H1 (cell line): ENCODE measurements around the gene KDM6B.

Experiments used
- BRCA1 ChIP-seq: IDR thresholded peaks from 2 replicates; pipeline ENCODE4 v1.6.1; 2012; ENCODE audit warnings: low read depth, low read length, improper control_type of control experiment
- CREB1 ChIP-seq: IDR thresholded peaks from 2 replicates; pipeline ENCODE4 v1.6.1; 2012; ENCODE audit warnings: inconsistent platforms
- EZH2 ChIP-seq: fragments of 200-600 bp; sonication (generic); IDR thresholded peaks from 2 replicates; pipeline ENCODE4 v1.7.1; 2012; ENCODE audit warnings: low read depth, mild to moderate bottlenecking, moderate library complexity, low read length, inconsistent platforms; ENCODE audit not compliant: severe bottlenecking
- POLR2A ChIP-seq, 2 experiments: IDR thresholded peaks; 1 replicate in 1 of 2; 2 replicates in 1 of 2; pipeline ENCODE4 v1.6.1; 2011; ENCODE audit warnings: low read depth in 2 of 2, low read length in 2 of 2, mild to moderate bottlenecking in 2 of 2; ENCODE audit errors: control extremely low read depth in 1 of 2
- POLR2AphosphoS5 ChIP-seq: IDR thresholded peaks from 2 replicates; pipeline ENCODE4 v1.6.1; 2011; ENCODE audit warnings: low read depth, low read length
- RAD21 ChIP-seq, 2 experiments: IDR thresholded peaks in 1 of 2; conservative IDR thresholded peaks in 1 of 2; 2 replicates each; pipeline ENCODE4 v1.6.1; 2011; ENCODE audit warnings: low read depth in 2 of 2, low read length in 2 of 2, improper control_type of control experiment in 1 of 2, inconsistent platforms in 1 of 2, mild to moderate bottlenecking in 1 of 2, moderate library complexity in 1 of 2
- SIX5 ChIP-seq: IDR thresholded peaks from 2 replicates; pipeline ENCODE4 v1.6.1; 2011; ENCODE audit warnings: mild to moderate bottlenecking, low read depth, low read length
- SP1 ChIP-seq: IDR thresholded peaks from 2 replicates; pipeline ENCODE4 v1.6.1; 2011; ENCODE audit warnings: low read depth, low read length
- TAF1 ChIP-seq: IDR thresholded peaks from 2 replicates; pipeline ENCODE4 v1.6.1; 2011; ENCODE audit warnings: mild to moderate bottlenecking, low read depth, low read length
- TCF12 ChIP-seq: IDR thresholded peaks from 2 replicates; pipeline ENCODE4 v1.6.1; 2011; ENCODE audit warnings: low read depth, mild to moderate bottlenecking, low read length
- TEAD4 ChIP-seq: IDR thresholded peaks from 2 replicates; pipeline ENCODE4 v1.6.1; 2012; ENCODE audit warnings: low read depth, low read length, inconsistent platforms, mixed read lengths
- YY1 ChIP-seq: IDR thresholded peaks from 2 replicates; pipeline ENCODE4 v1.6.1; 2011; ENCODE audit warnings: low read depth, mild to moderate bottlenecking, low read length
- TF ChIP-seq, protein P1 (sequence below), 3 experiments: IDR thresholded peaks; 1 replicate in 2 of 3; 2 replicates in 1 of 3; pipeline versions ENCODE4 v1.5.1 to v1.6.1; 2011; ENCODE audit warnings: low read length in 3 of 3, mild to moderate bottlenecking in 3 of 3, inconsistent platforms in 2 of 3, low read depth in 1 of 3, moderate library complexity in 1 of 3; ENCODE audit not compliant: insufficient read depth in 1 of 3; ENCODE audit errors: control extremely low read depth in 1 of 3

- no peak for TF ChIP-seq TEAD4
- TF ChIP-seq EZH2: no peak
- TF ChIP-seq SIX5: no peak
- TF ChIP-seq, protein P1, sequence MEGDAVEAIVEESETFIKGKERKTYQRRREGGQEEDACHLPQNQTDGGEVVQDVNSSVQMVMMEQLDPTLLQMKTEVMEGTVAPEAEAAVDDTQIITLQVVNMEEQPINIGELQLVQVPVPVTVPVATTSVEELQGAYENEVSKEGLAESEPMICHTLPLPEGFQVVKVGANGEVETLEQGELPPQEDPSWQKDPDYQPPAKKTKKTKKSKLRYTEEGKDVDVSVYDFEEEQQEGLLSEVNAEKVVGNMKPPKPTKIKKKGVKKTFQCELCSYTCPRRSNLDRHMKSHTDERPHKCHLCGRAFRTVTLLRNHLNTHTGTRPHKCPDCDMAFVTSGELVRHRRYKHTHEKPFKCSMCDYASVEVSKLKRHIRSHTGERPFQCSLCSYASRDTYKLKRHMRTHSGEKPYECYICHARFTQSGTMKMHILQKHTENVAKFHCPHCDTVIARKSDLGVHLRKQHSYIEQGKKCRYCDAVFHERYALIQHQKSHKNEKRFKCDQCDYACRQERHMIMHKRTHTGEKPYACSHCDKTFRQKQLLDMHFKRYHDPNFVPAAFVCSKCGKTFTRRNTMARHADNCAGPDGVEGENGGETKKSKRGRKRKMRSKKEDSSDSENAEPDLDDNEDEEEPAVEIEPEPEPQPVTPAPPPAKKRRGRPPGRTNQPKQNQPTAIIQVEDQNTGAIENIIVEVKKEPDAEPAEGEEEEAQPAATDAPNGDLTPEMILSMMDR (IDR thresholded peaks at IDR 0.05; ENCODE audit: control extremely low read depth in 1 of 3, insufficient read depth in 1 of 3, low read depth in 1 of 3, low read length in 3 of 3): no peak
- no peak for TF ChIP-seq POLR2A (IDR thresholded peaks at IDR 0.05; ENCODE audit: control extremely low read depth in 1 of 2, low read depth in 2 of 2, low read length in 2 of 2)
- TF ChIP-seq TCF12: no peak
- TF ChIP-seq CREB1: no peak
- no peak for TF ChIP-seq SP1
- no peak for TF ChIP-seq YY1
- TF ChIP-seq POLR2AphosphoS5: no peak
- no peak for TF ChIP-seq BRCA1
- no peak for TF ChIP-seq RAD21 (IDR thresholded peaks at IDR 0.05 in 1 of 2, conservative IDR thresholded peaks at IDR 0.05 in 1 of 2; ENCODE audit: low read depth in 2 of 2, low read length in 2 of 2)
- no peak for TF ChIP-seq TAF1
Measured at GRCh38 chr17:7839876-7840261, 5.9 kb downstream of the KDM6B start.
